GM18867 (cell line): Measurements from ENCODE around the gene PC.
"Not testable (repeated sequence)": the region's sequence is repeated elsewhere in the genome, so short reads cannot be mapped to it uniquely, and the experiment has no call there.

Experiments
- ATAC-seq: cut with Tn5 transposase; IDR thresholded peaks from one replicate; pipeline ENCODE4 v1.9.1; 2021; ENCODE audit warnings: mild to moderate bottlenecking, moderate library complexity; ENCODE audit not compliant: unreplicated experiment

PC gene, protein sequence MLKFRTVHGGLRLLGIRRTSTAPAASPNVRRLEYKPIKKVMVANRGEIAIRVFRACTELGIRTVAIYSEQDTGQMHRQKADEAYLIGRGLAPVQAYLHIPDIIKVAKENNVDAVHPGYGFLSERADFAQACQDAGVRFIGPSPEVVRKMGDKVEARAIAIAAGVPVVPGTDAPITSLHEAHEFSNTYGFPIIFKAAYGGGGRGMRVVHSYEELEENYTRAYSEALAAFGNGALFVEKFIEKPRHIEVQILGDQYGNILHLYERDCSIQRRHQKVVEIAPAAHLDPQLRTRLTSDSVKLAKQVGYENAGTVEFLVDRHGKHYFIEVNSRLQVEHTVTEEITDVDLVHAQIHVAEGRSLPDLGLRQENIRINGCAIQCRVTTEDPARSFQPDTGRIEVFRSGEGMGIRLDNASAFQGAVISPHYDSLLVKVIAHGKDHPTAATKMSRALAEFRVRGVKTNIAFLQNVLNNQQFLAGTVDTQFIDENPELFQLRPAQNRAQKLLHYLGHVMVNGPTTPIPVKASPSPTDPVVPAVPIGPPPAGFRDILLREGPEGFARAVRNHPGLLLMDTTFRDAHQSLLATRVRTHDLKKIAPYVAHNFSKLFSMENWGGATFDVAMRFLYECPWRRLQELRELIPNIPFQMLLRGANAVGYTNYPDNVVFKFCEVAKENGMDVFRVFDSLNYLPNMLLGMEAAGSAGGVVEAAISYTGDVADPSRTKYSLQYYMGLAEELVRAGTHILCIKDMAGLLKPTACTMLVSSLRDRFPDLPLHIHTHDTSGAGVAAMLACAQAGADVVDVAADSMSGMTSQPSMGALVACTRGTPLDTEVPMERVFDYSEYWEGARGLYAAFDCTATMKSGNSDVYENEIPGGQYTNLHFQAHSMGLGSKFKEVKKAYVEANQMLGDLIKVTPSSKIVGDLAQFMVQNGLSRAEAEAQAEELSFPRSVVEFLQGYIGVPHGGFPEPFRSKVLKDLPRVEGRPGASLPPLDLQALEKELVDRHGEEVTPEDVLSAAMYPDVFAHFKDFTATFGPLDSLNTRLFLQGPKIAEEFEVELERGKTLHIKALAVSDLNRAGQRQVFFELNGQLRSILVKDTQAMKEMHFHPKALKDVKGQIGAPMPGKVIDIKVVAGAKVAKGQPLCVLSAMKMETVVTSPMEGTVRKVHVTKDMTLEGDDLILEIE

DNA sequence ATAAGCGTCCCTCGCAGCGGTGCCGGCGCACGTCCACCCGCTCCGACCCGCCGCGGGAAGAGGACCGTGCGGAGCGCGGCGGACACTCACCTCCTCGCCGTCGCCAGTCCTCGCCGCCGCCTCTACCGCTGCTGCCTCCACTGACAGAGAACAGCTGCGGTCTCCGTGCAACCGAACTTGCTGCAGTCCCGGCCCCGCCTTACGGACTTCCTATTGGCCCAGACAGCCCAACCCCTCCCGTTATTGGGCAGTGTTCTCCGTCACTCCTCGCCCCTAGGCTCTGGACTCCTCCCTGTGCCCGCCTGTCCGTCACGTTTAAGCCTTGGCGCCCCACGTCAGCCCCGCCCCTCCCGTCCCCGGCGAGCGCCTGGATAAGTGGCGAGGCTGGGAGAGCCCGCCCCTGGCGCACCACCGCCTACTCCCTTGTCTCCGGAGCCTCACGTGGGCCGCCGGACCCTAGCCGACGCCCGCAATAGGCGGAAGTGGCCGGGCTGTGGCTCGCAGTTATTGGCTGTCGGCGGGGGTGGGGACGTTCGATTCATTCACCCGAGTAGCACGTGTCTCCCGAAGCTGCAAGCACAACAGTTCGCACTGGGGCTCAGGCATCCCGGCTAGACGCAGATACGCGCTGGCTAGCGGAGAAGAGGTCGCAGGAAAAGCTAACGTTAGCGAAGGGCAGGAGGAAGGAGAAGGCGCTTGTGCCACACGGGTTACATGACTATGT, at the start of gene PC:
TSS of gene PC (minus strand) at position 152 of the 724 bp plus-strand sequence. CDS start 86,224 bp downstream, outside the sequence.
- ATAC-seq, result peak; percentile 94

DNA sequence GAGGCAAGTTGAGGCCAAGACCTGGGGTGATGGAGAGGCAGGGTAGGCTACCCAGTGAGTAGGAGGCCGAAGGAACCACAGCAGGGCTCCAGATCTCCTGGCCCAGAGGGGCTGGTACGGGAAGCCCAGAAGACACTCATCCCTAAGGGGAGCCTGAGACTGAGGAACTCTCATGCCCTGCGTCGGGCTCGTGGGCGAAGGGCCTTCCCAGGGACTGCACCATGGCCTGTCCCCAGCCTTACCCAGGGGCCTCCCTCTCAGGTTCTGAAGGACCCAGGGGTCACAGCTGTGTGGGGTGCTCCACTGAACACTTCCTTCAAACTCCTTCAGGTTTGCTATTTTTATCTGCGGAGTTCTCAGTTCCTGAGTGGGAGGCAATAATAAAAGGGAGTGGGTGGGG, 48.9 kb upstream of the PC start:
- no peak for ATAC-seq

DNA sequence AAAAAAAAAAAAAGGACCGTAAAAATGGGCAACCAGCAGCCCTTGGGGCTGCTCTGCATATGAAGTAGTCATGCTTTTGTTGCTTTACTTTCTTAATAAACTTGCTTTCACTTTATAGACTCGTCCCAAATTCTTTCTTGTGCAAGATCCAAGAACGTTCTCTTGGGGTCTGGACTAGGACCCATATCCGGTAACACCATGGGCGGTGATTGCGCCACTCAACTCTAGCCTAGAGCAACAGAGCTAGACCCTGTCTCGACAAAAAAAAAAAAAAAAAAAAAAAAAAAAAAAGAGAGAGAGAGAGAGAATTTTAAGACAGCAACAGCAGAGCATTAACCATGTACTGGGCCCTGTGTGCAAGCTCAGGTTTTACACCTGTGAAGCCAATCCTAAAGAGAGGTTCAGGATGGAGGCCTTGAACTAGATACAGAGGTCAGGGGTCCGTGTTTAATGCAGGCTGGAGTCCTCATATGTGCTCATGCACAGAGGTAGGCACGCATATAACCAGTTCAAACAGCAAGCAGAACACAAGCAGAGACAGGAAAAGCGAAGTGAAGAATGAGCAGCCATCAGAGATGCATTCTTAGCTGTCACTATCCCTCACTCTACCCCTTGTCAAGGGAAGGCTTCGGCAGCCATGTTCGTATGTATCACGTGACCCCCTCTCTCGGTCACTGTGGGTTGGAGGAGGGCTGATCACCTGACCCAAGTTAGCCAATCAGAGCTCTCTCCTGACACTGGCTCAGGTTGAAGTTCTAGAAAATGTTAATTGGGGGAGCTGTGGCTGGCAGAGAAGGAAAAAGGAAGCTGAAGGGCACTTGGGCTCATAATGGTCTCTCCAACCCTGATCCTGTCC, 48.1 kb upstream of the PC start:
- no peak for ATAC-seq

DNA sequence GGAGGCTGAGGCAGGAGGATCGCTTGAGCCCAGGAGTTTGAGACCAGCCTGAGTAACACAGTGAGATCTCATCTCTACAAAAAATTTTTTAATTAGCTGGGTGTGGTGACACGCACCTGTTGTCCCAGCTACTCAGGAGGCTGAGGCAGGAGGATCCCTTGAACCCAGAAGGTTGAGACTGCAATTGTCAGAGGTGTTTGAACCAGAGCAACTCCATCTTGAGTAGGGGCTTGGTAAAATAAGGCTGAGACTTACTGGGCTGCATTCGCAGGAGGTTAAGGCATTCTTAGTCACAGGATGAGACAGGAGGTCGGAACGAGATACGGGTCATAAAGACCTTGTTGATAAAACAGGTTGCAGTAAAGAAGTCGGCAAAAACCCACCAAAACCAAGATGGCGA, 47.0 kb upstream of the PC start:
- ATAC-seq, result not testable (repeated sequence)

DNA sequence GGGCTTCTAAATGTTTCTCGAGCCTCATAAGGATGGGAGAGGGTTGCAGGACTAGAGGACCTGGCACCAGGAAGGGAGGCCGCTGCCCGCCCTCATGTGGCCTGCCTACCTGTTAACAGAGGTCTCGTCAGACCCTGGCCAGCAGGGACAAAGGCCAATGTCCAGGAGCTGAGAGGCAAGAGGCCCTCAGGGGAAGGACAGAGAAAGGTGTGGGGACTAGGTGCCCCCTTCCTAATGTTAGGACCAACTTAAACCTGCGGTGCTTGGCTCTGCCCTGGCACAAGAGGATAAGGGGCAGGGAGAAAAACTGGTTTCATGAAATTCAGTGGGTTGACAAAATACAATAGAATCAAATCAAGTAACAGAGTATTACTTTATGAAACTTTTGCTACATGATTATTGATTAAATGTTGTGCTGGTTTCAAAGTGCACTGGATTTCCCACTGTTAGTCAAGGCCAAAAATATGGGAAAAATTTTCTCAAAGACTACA, 44.8 kb upstream of the PC start:
- no peak for ATAC-seq

DNA sequence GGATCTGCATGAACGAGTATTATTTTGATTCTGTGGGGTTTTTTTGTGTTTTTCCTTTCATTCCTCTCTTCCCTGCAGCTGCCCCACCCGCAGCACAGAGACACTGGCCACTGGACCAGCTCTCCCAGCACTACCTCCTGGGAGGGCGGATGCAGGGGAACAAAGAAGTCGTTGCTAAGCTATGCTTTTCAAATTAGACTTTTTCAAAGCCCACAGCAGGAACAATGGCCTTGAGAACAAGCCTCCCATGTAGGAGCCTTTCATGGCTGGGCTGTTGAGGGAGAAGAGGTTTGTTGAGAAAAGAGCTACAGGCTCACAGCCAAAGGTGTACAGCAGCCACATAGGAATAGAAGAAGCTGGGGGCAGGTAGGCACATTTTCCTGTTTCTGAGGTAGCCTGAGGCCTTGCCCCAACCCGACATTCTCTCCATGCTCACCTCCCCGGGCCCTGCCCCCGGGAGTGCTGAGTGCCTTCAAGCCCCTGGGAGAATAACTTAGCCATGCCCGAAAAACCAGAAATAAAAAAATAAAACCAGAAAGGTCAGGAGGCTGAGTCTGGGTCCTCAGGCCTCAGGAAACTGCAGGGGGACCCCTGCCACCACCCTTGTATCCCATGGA, 44.2 kb upstream of the PC start:
- no peak for ATAC-seq

DNA sequence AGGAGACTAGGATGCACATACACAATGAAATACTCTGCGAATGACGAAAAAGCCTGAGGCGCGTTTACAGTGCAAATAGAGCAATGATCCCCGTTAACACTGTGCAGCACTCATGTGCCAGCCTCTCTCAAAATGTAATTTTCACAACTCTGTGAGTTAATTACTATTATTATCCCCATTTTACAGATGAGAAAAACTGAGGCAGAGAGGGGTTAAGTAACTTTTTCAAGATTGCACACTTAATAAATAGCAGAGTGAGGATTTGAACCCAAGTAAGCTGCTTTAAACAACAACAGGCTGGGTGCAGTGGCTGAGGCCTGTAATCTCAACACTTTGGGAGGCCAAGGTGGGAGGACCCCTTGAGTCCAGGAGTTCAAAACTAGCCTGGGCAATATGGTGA, 43.1 kb upstream of the PC start:
- no peak for ATAC-seq

DNA sequence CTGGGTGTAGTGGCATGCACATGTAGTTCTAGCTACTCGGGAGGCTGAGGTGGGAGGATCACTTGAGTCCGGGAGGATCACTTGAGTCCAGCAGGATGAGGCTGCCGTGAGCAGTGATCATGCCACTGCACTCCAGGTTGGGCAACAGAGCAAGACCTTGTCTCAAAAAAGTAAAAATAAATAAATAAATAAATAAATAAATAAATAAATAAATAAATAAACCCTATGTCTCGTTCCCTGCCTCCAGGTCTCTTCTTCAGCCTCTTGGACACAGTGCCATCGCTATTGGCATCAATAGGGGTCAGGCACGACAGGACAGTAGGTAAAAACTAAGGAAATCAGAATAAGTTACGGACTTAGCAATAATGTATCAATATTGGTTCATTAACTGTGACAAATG, 41.4 kb upstream of the PC start:
- no peak for ATAC-seq

DNA sequence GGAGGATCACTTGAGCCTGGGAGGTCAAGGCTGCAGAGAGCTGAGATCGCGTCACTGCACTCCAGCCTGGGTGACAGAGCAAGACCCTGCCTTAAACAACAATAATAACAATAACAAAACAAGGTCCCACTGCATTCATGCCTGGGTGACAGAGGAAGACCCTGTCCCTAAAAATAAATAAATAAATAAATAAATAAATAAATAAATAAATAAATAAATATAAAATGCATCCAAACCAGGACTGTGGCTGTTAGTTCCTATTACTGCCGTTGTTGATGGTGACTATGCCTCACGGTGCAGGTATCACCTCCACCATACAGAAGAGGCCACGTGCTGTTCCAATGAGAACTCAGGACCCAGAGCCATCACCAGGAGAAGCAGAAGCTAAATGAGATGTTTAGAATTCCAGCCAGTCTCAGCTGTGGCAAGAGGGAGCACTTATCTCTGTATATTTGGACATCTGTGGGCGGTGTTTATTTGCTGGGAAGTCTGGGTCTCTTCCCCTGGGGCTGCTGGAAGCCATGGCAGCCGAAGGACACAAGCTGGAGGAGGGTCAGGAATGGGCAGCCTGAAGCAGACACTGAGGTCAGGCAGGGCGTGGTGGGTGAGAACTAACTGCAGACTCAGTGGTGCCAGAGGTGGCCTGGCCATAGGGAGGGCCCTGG, 38.6 kb upstream of the PC start:
- no peak for ATAC-seq

DNA sequence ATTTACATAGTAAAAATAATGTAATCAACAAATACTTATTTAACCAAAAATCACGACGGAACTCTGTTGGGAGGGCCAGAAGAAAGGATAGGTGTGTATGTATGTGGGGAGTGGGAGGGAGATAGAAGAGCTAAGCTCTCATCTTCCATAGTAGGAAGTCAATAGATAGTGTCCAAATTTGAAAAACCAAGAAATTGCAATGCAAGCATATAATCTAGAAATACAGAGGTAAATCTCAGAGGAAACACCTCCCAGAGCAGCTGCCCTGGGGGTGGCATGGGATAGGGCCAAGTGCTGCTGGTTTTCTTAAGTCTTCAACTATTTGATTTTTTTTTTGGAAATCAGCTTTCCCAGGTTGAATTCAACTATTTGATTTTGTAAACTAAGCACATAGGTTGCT, 33.9 kb upstream of the PC start:
- no peak for ATAC-seq

DNA sequence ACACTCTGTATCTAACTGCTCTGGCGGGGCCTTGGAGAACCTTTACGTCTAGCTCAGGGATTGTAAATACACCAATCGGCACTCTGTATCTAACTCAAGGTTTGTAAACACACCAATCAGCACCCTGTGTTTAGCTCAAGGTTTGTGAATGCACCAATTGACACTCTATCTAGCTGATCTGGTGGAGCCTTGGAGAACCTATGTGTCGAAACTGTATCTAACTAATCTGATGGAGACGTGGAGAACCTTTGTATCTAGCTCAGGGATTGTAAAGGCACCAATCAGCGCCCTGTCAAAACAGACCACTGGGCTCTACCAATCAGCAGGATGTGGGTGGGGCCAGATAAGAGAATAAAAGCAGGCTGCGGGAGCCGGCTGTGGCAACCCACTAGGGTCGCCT, 31.2 kb upstream of the PC start:
- not testable (repeated sequence) for ATAC-seq

DNA sequence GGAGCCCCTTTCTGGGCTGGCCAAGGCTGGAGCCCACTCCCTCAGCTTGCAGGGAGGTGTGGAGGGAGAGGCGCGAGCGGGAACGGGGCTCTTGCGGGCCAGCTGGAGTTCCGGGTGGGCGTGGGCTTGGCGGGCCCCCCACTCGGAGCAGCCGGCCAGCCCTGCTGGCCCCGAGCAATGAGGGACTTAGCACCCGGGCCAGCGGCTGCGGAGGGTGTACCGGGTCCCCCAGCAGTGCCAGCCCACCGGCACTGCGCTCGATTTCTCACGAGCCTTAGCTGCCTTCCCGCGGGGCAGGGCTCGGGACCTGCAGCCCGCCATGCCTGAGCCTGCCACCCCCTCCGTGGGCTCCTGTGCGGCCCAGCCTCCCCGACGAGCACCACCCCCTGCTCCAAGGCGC, 30.6 kb upstream of the PC start:
- not testable (repeated sequence) for ATAC-seq

DNA sequence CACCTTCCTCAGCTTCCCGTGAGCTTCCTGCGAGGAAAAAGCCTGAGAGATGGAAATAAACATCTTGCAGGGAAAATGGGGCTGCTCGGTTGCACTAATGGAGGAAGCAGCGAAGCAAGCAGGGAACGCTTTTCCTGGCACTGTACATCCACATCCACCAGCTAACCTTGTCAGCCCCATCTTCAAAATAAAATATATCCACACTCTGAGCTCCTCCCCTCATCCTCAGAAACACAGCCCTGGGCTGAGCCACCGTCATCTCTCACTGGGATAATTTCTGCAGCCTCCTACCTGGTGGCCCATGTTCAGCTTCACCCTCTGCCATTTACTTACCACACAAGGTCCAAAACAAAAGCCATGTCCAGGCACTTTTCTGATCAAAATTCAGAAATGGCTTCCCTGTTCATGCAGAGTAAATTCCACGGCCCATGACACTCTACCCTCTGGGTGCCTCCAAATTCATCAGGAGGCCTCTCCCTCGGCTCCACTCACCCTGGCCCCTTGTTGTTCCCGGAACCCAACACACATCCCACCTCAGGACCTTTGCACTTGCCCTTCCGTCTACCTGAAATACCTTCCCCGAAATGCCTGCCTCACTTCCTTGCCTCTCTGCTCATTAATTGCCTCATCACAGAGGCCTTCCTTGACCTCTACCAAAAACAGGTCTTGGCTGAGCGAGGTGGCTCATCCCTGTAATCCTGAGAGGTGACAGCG, 29.9 kb upstream of the PC start:
- ATAC-seq, result no peak

DNA sequence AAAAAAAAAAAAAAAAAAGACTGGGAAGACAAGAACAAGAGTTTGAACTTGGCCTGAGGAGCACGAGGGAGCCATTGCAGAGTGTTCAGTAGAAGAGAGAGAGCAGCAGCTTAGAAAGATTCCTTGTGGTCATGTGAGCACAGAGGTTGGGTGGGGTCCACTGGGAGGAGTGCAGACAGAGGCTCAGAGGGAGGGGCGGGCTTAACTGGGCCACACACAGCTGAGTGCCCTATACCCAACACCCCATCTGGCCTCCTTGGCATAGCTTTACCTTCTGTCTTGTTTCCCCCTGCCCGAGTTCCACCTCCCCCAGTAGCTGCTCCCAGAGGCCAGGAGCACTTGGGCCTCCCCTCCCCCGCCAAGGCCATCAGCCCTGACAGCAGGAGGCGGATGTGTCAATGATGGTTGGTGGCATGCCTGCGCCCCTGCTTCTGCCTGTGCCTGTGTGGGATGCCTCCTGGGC, 29.0 kb upstream of the PC start:
- ATAC-seq, result no peak

DNA sequence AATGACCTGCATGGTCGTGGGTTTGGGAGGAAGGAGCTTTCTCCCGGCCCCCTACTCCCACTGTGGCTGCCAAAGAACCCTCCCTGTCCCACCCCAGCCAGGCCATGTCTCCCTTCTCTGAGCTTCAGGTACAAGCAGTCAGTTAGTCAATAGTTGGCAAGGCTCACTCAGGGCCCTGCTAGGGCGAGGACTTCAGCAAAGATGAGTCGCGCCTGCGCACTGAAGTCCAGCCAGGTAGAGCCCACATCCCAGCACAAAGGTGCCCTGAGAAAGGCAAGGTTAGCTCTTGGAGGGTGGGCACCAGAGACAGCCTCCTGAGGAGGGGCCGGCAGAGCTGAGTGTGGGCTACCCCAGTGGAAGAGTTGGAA, 28.0 kb upstream of the PC start:
- no peak for ATAC-seq

DNA sequence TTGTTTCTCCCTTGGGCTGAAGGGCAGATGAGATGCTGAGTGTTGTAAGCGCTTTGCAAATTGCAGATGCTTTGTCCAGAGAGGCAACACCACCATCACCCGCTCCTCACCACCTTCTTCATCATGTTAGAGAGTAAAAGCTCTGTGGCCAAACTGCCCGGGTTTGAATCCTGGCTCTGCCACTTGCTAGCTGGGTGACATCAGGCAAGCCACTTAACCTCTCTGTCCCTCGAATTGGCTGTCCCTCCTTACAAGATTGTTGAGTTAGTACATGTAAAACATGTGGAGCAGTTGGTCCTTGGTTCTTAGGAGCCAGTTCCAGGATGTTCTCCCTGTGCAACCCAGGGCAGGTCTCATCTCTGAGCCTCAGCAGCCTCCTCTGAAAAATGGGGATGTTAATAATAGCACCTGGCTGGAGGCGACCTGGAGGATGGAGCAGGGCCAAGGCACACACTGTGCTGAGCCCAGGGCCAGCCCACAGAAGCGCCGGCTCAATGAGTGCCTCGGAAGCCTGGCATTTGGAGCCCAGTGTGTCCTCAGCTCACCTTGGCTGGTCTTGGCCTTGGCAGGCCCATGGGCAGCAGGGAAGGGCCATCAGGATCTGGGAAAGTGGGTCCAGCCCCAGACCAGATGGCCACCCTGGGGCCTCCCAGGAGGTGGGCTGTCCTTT, 27.5 kb upstream of the PC start:
- ATAC-seq, result no peak

DNA sequence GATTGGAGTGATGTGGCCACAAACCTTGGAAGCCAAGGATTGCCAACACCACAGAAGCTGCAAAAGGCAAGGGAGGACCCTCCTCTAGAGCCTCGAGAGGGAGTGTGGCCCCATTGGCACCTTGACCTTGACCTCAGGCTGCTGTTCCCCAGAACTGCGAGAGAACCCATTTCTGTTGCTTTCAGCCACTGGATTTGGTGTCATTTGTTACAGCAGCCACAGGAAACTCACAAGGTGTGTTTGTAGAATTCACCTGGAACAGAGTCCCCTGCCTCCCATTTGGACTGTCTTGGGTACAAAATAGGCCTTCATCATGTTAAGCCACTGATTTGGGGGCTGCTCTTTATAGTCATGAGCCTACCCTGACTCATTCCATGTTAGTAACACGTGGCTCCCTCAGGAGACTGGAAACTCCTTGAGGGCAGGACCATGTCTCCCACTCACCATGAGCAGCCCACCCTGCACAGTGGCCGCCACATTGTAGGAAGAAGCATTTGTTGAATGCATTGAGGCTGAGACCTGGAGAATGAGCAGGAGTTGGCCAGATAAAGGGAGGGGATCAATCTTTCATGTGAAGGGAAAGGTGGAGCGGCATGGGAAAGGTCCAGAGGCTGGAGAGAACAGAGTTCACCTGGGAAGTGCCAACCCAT, 25.2 kb upstream of the PC start:
- ATAC-seq, result no peak
